ENCODE data around the gene CDH8.

DNA sequence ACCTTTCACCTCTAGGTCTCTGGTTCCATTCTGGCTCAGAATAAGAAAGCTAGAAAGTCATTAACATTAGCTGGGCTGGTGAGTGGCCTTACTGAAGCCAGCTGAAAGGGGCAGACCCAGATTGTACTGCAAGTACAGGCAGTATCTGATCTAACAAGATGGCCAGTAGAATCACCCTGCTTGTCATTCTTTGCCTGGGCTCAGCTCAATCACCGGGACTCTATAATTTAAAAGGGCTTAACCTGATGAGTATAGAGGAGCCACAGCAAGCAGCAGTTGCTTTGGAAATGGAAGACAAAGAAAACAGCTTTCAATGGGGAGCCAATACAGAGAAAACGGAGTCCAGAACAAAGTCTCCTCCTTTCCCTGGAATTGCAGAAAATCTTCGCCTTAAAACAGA lies 13.6 kb downstream of the CDH8 start:
- TF ChIP-seq POLR2A (IDR thresholded peaks at IDR 0.05) = no peak
- TF ChIP-seq CTCF (IDR thresholded peaks at IDR 0.05) = no peak
